ENCODE measurements around the gene ITK.

- no peak for TF ChIP-seq CTCF (IDR thresholded peaks at IDR 0.05 in 8 of 11, conservative IDR thresholded peaks at IDR 0.05 in 3 of 11)
- no peak for TF ChIP-seq POLR2AphosphoS5 (IDR thresholded peaks at IDR 0.05)
These were observed 8.6 kb downstream of the ITK start for GRCh38 chr5:157189223-157189622.

Data from spleen (tissue), 7 donors.